ENCODE measurements around the gene JARID2.
A peak's percentile ranks its signal among the peaks of the same experiment; 100 is the strongest.

GRCh38 chr6:15490242-15491100 lies 244.6 kb downstream of the JARID2 start:
- TF ChIP-seq, protein P1, sequence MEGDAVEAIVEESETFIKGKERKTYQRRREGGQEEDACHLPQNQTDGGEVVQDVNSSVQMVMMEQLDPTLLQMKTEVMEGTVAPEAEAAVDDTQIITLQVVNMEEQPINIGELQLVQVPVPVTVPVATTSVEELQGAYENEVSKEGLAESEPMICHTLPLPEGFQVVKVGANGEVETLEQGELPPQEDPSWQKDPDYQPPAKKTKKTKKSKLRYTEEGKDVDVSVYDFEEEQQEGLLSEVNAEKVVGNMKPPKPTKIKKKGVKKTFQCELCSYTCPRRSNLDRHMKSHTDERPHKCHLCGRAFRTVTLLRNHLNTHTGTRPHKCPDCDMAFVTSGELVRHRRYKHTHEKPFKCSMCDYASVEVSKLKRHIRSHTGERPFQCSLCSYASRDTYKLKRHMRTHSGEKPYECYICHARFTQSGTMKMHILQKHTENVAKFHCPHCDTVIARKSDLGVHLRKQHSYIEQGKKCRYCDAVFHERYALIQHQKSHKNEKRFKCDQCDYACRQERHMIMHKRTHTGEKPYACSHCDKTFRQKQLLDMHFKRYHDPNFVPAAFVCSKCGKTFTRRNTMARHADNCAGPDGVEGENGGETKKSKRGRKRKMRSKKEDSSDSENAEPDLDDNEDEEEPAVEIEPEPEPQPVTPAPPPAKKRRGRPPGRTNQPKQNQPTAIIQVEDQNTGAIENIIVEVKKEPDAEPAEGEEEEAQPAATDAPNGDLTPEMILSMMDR (IDR thresholded peaks at IDR 0.05; ENCODE audit: control extremely low read depth in 1 of 3, insufficient read depth in 1 of 3, low read depth in 1 of 3, low read length in 3 of 3): no peak
- TF ChIP-seq EZH2 (IDR thresholded peaks at IDR 0.05; ENCODE audit: low read depth, low read length, severe bottlenecking) (no peak), POLR2A (IDR thresholded peaks at IDR 0.05; ENCODE audit: control extremely low read depth in 1 of 2, low read depth in 2 of 2, low read length in 2 of 2) (peak in 1 of 2 experiments; percentile 20; a peak in 1 of 3 replicates)
- TF ChIP-seq, protein P2, sequence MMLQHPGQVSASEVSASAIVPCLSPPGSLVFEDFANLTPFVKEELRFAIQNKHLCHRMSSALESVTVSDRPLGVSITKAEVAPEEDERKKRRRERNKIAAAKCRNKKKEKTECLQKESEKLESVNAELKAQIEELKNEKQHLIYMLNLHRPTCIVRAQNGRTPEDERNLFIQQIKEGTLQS (IDR thresholded peaks at IDR 0.05; ENCODE audit: insufficient read depth, low read depth, low read length): no peak
